Left lobe of liver (tissue), 2 donors: Measurements from ENCODE around the gene LIMS3. TPM values are rescaled to one million over a fixed set of nuclear protein-coding genes. Genes with fewer than 3 reads are reported as not detected.
"Not testable (repeated sequence)": the region's sequence is repeated elsewhere in the genome, so short reads cannot be mapped to it uniquely, and the experiment has no call there.

Source experiments
- ATAC-seq: fragments of 200-7000 bp; cut with Tn5 transposase; one replicate; pipeline ENCODE4 v1.9.1; 2020; ENCODE audit warnings: mild to moderate bottlenecking, moderate library complexity
- DNase-seq: peaks from one replicate; pipeline ENCODE4 v3.0.0-alpha.2; 2020; ENCODE audit warnings: low spot score
- total RNA-seq: library from RNA; stranded (reverse); gene quantifications from one replicate; pipeline ENCODE4 v1.2.1, GENCODE V29; 2021
- donor health status: DM: no; HTN: no; CAD: no; lungs with moderate emphysema.
- donor health status: DM: no; HTN: yes; CAD: no.

Gene LIMS3, protein sequence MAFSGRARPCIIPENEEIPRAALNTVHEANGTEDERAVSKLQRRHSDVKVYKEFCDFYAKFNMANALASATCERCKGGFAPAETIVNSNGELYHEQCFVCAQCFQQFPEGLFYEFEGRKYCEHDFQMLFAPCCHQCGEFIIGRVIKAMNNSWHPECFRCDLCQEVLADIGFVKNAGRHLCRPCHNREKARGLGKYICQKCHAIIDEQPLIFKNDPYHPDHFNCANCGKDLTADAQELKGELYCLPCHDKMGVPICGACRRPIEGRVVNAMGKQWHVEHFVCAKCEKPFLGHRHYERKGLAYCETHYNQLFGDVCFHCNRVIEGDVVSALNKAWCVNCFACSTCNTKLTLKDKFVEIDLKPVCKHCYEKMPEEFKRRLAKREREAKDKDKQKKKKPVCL
- not detected for total RNA-seq

DNA sequence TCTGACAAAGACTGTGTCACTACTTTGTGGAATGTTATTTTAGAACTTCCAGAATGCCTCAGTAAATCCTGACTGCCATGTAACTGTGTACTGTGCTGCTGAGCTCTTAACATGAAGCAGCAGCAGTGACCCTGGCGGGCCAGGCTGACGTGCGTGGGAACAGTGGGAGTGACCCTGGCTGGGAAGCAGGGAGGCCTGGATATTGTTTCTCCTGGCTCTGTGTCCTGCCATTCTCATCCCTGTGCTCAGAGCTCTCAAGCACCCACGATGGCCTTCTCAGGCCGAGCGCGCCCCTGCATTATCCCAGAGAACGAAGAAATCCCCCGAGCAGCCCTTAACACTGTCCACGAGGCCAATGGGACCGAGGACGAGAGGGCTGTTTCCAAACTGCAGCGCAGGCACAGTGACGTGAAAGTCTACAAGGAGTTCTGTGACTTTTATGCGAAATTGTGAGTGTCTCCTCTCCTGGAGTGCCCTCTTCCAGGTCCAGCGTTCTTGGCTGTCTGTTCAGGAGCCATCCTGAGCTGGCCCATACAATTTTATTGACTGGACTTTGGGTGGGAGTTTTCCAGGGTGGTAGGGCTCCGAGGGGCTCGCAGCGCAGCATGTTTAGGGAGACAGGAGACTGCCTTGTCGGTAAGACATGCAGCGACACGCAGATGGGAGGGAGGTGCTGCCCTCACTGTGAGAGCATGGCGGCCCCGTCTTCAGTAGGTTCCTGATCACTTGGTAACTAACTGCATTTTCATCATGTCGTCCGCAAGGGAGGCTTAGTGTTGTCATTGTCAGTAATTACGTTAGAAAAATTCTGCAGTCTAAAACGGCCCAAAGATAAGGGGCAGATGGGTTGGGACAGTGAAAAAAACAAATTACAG lies at the start of gene LIMS3:
Gene LIMS3, plus strand, starts transcription at position 227 of the 875 bp plus-strand sequence. Its CDS starts 41 bp downstream, at position 268.
- ATAC-seq = peak; percentile 27
- not testable (repeated sequence) for DNase-seq

DNA sequence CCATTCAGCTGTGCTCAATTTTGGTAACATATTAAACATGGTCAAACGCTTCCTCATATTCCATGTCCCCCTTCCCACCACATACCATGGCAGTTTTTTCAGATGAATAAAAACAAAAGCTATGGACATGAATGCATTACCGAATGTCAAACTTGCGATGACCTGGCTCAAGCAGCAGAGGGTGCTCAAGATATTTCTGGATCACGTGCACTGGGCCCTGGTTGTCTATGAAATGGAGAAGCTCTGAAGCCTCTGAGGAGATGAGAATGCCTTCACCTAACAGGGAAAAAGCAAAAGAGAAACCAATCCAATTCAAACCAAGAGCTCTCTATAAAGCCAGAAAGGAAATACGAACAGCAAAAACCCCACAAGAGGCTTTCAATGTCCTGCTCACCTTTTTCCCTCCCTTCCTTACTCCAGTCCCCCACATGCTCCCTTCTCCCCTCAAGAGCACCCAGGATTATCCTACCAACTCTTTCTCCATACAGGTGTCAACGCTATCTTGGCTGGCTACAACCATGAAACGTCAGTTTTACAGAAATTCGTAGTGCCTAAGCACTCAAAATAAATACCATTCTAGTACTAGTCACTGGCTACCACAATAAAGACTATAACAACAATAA lies 27.2 kb upstream of the LIMS3 start:
- ATAC-seq = peak; percentile 99
- DNase-seq = not testable (repeated sequence)

DNA sequence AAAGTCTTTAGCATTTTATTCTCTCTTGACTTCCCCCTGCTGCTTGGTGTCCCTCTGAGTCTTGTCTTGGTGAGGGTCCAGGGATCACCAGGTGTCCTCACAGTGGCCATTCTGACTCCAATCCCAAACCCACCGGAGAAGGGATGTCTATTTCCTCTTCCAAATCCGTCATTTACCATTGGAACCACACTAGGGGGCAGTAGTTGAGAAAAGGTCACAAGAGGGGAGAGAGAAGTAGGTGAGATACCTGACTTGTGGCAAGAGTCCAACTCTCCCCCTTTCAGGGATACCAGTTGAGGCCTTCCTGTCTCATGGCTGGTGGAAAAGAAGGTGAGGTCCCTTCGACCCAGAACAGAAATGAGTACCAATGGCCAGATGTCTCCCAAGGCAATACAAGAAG lies 21.9 kb upstream of the LIMS3 start:
- ATAC-seq, DNase-seq: not testable (repeated sequence)

DNA sequence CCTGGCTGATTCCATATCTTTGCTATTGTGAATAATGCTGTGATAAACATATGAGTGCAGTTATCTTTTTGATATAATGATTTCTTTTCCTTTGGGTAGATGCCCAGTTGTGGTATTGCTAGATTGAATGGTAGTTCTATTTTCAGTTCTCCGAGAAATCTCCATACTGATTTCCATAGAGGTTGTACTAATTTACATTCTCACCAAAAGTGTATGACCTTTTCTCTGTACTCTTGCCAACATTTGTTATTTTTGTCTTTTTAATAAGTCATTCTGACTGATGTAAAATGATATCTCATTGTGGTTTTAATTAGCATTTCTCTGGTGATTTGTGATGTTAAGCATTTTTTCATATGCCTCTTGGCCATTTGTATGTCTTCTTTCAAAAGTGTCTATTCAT lies 16.4 kb upstream of the LIMS3 start:
- ATAC-seq, DNase-seq: not testable (repeated sequence)

DNA sequence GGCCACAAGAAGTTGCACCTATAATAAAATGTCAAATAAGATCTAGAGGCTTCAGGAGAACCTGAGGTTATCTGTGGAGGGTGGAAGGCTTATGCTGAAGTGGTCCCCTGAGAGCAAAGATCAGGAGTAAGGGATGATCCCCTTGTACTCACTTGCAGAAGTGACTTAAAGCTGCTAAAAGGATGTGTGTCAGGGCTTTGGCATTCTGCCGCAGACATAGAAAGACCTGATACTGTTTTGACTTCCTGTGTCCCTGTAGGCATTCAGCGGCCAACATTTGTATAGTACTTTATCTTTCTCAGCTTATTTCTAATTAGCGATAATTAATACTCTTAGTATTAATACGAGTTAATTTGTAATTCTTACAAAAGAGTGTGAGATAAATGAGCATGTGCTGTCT lies 10.1 kb upstream of the LIMS3 start:
- ATAC-seq, DNase-seq: not testable (repeated sequence)

DNA sequence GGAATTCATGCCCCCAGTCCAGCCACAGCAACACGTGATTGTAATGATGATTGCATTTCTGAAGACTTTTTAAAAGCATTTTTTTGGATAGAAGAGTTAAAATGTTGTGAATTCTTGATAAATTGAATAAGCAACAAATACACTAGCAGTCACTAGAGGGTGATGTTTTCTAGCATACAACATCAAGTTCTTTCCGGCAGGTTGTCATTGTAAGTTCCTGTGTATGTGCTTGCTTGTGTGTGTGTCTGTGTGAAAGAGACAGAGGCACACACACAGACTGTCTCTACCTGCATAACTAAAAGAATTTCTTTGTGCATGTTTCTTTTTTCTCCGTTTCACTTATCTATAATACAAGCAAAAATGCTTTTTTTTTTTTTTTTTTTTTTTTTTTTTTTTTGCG lies 8.6 kb upstream of the LIMS3 start:
- peak; percentile 83 for ATAC-seq
- not testable (repeated sequence) for DNase-seq

DNA sequence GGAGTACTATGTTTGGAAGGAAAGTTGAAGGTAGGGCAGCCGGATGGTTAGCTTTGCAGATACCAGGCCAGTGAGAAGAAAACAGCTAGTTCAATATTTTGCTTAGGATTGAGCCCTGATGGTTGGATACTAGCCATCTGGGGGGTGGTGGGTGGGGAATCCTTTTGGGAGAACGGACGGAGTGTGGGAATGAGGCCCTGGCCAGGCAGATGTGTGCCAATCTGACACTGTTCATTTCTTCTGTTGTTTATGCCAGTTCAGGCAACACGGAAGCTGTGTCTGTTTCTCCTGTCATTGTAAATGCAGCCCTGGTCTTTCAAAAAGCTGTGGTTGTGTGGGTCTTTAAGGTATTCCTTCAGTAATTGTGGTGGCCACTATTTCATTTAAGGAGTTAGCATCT lies 7.5 kb upstream of the LIMS3 start:
- ATAC-seq, DNase-seq: not testable (repeated sequence)

DNA sequence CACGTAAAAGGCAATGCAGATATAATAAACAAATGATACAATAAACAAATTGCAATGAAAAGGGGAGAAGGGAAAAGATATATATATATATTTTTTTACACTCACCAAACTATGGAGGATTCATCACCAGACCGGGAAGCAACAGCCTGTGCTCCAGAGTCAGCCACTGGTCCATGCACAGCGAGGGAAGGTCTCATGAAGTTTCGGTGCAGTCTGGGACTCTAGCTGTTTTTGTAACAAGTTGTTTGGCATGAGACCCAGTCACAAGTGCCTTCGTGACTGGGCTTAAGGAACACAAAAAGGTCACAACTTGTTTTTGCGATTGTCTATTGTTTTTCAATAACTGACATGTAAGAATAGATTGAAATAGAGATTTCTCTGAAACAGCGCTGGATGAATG lies 4.8 kb upstream of the LIMS3 start:
- peak; percentile 84 for ATAC-seq
- DNase-seq = not testable (repeated sequence)

DNA sequence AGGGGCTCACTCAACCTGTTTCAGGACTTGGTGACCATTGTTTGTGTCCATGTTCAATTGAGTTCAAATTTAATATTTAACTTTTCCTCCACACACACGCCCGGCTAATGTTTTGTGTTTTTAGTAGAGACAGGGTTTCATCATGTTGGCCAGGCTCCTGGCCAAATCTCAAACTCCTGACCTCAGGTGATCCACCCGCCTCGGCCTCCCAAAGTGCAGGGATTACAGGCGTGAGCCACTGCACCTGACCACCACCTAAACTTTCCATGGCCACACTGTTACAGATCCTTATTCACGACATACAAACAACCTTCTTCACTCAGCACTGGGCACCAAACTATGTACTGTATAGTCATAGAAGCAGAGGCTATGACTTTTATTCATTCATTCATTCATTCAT lies 4.3 kb upstream of the LIMS3 start:
- not testable (repeated sequence) for DNase-seq

DNA sequence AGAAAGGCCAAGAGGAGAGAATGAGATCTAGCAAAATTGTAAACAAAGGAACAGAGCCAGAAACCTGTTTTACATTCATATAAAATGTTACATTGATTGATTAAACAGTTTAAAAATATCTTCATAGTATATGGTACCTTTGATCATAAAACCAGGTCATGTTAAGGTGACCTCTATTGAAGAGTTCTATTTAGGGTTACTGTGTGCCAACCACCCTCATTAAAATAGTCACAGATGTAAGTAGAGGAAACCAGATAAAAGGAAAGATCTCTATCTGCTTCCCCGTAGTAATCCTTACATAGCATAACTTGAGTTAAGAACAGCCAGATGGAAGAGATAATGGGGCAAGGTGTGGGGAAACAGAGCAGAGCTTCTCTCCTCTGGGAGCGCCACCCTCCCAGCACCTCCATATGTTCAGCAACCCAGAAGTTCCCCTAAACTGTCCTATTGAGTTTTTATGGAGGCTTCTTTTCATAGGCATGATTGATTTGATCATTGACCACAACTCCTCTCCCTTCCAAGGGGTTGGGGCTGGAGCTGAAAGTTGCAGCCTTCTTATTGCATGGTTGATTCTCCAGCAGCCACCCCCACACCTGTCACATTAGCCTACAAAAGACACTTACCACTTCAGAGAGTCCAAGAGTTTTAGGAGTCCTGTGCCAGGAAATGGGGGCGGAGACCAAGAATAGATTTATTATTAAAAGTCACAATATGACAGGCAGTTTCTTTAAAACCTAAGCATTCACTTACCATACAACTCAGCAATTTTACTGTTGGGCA lies 3.2 kb upstream of the LIMS3 start:
- ATAC-seq = not testable (repeated sequence)

More for the DNA sequence above, 4.3 kb upstream of the LIMS3 start:
- peak; percentile 81 for ATAC-seq

DNA sequence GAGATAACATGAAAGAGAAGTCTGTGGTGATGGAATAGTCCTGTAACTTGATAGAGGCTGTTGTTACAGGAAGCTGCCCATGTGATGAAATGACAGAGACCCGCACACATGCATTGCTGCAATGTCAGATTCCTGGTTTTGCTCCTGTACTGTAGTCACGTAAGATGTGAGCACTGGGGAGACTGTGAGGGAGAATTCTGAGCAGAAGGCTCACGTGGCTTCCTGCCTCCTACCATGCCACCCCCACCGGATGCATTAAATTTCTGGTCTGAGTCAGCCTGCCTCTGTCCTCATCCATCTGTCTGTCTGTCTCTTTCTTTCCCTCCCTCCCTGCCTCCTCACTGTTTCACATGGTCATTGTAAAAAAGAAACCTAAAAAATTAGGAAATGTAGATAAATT lies 2.3 kb upstream of the LIMS3 start:
- not testable (repeated sequence) for DNase-seq, ATAC-seq

More for the DNA sequence above, 3.2 kb upstream of the LIMS3 start:
- DNase-seq = not testable (repeated sequence)

DNA sequence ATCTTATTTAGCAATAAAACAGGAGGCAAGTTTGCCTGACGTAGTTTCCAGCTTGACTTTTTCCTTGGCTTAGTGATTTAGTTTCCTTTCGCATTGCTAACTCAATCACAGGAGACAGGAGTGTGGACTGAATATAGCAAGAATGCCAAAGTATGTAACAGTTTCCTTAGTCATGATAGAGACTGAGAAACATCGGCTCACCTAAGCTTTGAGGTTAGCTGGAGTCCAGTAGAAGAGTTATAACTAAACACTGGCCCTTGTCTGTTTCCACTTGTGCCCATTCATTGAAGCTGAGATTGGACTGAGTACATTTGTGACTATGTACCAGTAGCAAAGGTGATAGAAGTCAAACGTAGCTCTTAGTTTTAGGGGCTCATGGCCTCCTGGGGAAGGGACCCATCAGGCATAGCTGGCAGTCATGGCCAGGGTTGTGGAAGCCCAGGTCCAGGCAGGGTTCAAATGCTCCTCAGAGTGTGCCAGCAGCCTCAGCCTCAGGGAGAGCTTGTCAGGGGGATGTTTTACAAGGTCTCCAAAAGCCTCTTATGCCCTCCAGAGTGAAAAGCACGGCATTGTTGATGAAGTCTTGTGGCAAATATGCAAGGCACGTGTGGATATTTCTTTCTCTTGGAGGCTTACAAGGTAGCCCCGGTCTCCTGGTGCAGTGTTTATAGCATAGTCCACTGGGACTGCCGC lies 573 bp upstream of the LIMS3 start:
- not testable (repeated sequence) for ATAC-seq, DNase-seq

DNA sequence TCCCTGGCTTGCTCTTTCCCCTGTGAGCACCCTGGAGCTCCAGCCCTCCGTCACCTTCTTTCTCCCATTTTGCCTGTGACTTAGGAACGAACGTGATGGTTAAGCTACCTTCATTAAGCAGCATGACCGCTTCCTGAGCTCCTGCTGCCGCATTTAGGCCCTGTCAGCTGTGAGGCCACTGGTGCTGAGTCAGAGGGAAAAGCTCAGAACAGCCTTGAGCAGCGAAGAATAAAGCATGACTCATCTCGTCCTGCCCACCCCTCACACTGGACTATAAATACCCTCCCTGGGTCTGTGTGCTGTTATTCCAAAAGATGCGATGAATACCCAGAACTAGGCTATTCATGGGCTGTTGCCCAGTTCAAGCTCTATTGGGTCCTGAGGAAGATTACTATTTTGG lies 7.3 kb downstream of the LIMS3 start:
- ATAC-seq, DNase-seq: not testable (repeated sequence)

DNA sequence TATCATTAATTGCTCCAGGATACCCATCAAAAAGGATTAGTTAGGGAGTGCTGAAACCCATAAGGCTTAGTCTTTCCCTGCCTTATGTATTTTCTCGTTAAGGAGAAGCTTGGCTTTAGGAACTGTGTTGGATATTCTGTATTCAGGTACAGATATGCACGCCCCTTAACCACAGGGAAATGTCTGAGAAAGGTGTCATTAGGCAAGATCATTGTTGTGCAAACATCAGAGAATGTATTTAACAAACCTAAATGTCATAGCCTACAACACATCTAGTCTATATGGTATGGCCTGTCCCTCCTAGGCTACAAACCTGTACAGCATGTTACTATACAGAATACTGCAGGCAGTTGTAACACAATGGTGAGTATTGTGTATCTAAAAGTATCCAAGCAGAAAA lies 10.1 kb downstream of the LIMS3 start:
- not testable (repeated sequence) for ATAC-seq, DNase-seq

DNA sequence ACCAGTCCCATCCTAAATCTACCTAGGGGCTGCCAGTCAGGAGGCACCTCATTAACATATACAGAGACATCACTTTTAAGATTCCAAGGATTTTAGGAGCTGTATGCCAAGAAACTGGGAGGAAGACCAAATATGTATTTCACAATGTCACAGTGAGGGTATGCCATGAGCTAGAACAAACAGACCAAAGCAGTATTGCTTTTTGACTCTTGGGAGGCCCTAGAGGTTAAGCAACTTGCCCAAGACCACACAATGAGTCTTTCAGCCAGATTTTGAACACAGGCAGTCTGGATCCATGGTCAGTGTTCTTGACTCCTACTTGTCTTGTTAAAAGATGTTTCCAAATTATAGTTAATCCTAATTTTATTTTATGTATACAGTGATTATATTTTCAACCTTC lies 12.3 kb downstream of the LIMS3 start:
- not testable (repeated sequence) for DNase-seq
- ATAC-seq = peak; percentile 26

DNA sequence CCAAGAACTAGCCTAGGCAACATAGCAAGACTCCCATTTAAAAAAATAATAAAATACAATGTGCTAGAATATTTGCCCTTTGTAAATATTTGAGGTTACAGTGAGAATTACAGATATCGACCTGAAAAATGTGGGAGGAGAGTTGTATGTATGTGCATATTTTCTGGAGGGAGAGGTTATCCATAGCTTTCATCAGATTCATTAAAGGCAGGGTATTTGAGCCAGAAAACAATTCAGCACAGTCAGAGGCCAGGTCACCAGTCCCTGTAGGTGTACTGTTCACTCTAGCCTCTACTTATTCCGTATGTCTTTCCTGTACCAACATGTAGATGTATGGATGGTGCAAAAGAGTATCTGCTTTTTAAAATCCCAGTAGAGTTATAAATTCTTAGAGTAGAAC lies 15.4 kb downstream of the LIMS3 start:
- DNase-seq = not testable (repeated sequence)
- ATAC-seq = peak; percentile 42

DNA sequence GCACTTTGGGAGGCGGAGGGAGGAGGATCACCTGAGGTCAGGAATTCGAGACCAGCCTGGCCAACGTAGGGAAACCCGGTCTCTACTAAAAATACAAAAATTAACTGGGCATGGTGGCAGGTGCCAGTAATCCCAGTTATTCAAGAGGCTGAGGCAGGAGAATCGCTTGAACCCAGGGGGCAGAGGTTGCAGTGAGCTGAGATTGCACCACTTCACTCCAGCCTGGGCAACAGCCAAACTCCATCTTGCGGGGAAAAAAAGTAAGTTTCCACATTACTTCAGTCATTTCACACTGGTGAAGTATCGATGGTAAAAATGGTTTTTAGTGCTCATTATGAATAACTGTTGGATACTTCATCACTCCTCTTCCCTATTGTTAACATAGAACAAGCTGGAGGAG lies 16.1 kb downstream of the LIMS3 start:
- DNase-seq = not testable (repeated sequence)
- ATAC-seq = peak; percentile 74

DNA sequence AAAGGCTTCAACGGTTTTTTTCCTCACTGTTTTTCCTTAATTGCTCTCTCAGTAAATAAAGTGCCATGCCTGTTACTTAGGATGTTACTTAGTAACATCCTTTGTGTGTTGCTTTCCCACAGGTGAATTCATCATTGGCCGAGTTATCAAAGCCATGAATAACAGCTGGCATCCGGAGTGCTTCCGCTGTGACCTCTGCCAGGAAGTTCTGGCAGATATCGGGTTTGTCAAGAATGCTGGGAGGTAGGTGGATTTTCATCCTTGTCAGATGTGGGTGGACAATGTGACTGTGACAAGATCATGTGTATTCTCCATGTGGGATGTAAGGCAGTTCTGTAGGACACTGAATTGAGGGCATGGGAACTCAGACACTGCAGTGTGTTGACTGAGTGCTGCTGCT lies 17.3 kb downstream of the LIMS3 start:
- ATAC-seq = peak; percentile 57
- not testable (repeated sequence) for DNase-seq

DNA sequence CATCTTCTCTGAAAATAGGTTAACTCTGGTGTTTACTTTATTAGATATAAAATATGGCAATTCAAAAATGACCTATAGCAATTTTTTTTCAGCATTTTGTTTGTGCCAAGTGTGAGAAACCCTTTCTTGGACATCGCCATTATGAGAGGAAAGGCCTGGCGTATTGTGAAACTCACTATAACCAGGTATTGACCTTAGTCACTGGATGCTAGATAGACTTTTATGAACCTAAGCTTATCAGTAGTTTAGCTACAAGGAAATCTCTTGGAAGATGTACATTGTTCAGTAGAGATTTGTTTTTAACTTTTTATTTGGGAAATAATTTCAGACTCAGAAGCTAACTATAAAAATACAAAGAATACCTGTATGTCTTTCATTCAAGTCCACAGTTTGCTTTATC lies 21.7 kb downstream of the LIMS3 start:
- not testable (repeated sequence) for DNase-seq
- peak; percentile 44 for ATAC-seq
